SH-SY5Y (cell line): Measurements from ENCODE around the gene MXI1.

Source experiments
- GATA2 ChIP-seq: IDR thresholded peaks from 2 replicates; pipeline ENCODE4 v1.6.1; 2011; ENCODE audit warnings: mild to moderate bottlenecking, low read depth, low read length
- GATA3 ChIP-seq: IDR thresholded peaks from 2 replicates; pipeline ENCODE4 v1.6.1; 2011; ENCODE audit warnings: low read depth, mild to moderate bottlenecking, low read length, moderate library complexity

DNA sequence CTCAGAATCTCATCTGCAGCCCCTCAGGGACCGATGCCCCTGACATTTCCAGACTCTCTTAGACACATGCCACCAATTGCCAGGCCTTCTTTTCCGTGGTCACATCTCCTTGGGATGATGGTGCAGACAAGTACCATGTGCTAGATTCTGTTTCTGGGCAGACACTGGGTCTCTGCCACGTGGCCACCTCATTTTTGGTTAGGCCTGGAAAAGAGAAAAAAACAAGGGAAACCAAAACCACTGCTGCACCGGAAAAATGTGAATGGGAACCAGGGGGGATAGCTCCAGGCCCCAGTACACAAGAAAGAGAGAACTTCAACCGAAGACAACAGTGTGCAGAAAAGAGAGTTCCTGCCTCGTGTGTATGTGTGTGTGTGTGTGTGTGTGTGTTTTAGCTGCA, 23.0 kb upstream of the MXI1 start:
- TF ChIP-seq GATA2, result no peak
- TF ChIP-seq GATA3, result no peak
